GM23338 (cell line): ENCODE measurements around the gene SMARCC1. TPM values are rescaled to one million over a fixed set of nuclear protein-coding genes. Genes with fewer than 3 reads are reported as not detected.

Experiments used
- ATAC-seq: fragments of 200-7000 bp; cut with Tn5 transposase; 3 replicates; pipeline ENCODE4 v1.9.1; 2020
- DNase-seq: peaks from one replicate; pipeline ENCODE4 v3.0.0-alpha.2; 2015; ENCODE audit warnings: low spot score
- H2AFZ ChIP-seq: fragments of 200-600 bp; sonication (generic); 2 replicates; pipeline ENCODE4 v1.8.0; 2016; ENCODE audit warnings: antibody characterized with exemption, mild to moderate bottlenecking, moderate library complexity
- H3F3A ChIP-seq: fragments of 200-600 bp; sonication (generic); replicated peaks from 2 replicates; pipeline ENCODE4 v1.8.0; 2017; ENCODE audit warnings: antibody characterized with exemption, mixed run types, low read depth
- H3K27ac ChIP-seq: fragments of 200-600 bp; sonication (generic); 2 replicates; pipeline ENCODE4 v1.6.1; 2016; ENCODE audit warnings: low read depth
- H3K27me3 ChIP-seq: fragments of 200-600 bp; sonication (generic); 2 replicates; pipeline ENCODE4 v1.8.0; 2016; ENCODE audit warnings: mild to moderate bottlenecking, mixed run types, moderate library complexity; ENCODE audit not compliant: insufficient read depth
- H3K36me3 ChIP-seq: fragments of 200-600 bp; sonication (generic); 2 replicates; pipeline ENCODE4 v1.8.0; 2016; ENCODE audit warnings: mild to moderate bottlenecking; ENCODE audit not compliant: insufficient read depth
- H3K4me1 ChIP-seq: fragments of 200-600 bp; sonication (generic); 2 replicates; pipeline ENCODE4 v1.8.0; 2016; ENCODE audit warnings: mild to moderate bottlenecking, moderate library complexity; ENCODE audit not compliant: insufficient read depth
- H3K4me2 ChIP-seq: fragments of 200-600 bp; sonication (generic); 2 replicates; pipeline ENCODE4 v1.7.1; 2017; ENCODE audit warnings: mixed run types
- H3K4me3 ChIP-seq: fragments of 200-600 bp; sonication (generic); 2 replicates; pipeline ENCODE4 v1.6.1; 2016; ENCODE audit warnings: mixed run types
- H3K79me2 ChIP-seq: fragments of 200-600 bp; sonication (generic); replicated peaks from 2 replicates; pipeline ENCODE4 v1.8.0; 2017; ENCODE audit warnings: mild to moderate bottlenecking; ENCODE audit not compliant: insufficient read depth
- H3K9me2 ChIP-seq: fragments of 200-600 bp; sonication (generic); 2 replicates; pipeline ENCODE4 v1.8.0; 2017; ENCODE audit not compliant: insufficient read depth
- H4K20me1 ChIP-seq: fragments of 200-600 bp; sonication (generic); replicated peaks from 2 replicates; pipeline ENCODE4 v1.8.0; 2017; ENCODE audit warnings: mild to moderate bottlenecking; ENCODE audit not compliant: insufficient read depth
- H3K27ac Mint-ChIP-seq: 2 replicates; pipeline ENCODE4 v1.8.0; 2020; ENCODE audit warnings: inconsistent platforms, mild to moderate bottlenecking, moderate library complexity, mixed read lengths
- H3K27me3 Mint-ChIP-seq: 3 replicates; pipeline ENCODE4 v1.8.0; 2022; ENCODE audit warnings: low read depth, mild to moderate bottlenecking, moderate library complexity, mixed read lengths, inconsistent platforms; ENCODE audit not compliant: insufficient read depth, poor library complexity
- H3K36me3 Mint-ChIP-seq: 3 replicates; pipeline ENCODE4 v1.8.0; 2021; ENCODE audit warnings: low read depth, mild to moderate bottlenecking, inconsistent platforms, moderate library complexity, mixed read lengths
- H3K4me1 Mint-ChIP-seq: 3 replicates; pipeline ENCODE4 v1.8.0; 2020; ENCODE audit warnings: mild to moderate bottlenecking, inconsistent platforms, mixed read lengths
- H3K4me3 Mint-ChIP-seq: 3 replicates; pipeline ENCODE4 v1.8.0; 2021; ENCODE audit warnings: moderate library complexity, mild to moderate bottlenecking, inconsistent platforms, mixed read lengths
- H3K9me3 Mint-ChIP-seq: 3 replicates; pipeline ENCODE4 v1.8.0; 2020; ENCODE audit warnings: moderate library complexity, mild to moderate bottlenecking, inconsistent platforms, mixed read lengths
- CREB1 ChIP-seq: fragments of 250-450 bp; sonication (Bioruptor Pico); IDR thresholded peaks from 2 replicates; pipeline ENCODE4 v1.5.0; 2020; ENCODE audit warnings: low read depth, mild to moderate bottlenecking, moderate library complexity
- EZH2 ChIP-seq: fragments of 200-600 bp; sonication (generic); IDR thresholded peaks from one replicate; pipeline ENCODE4 v1.8.0; 2017; ENCODE audit warnings: antibody characterized with exemption, mild to moderate bottlenecking, low read depth; ENCODE audit not compliant: unreplicated experiment
- EZH2phosphoT487 ChIP-seq: fragments of 200-600 bp; sonication (generic); IDR thresholded peaks from one replicate; pipeline ENCODE4 v1.8.1; 2018; ENCODE audit warnings: antibody characterized with exemption; ENCODE audit not compliant: unreplicated experiment
- JUNB ChIP-seq: IDR thresholded peaks from one replicate; pipeline ENCODE4 v1.6.1; 2016; ENCODE audit warnings: antibody characterized with exemption; ENCODE audit not compliant: unreplicated experiment
- NANOG ChIP-seq: IDR thresholded peaks from 2 replicates; pipeline ENCODE4 v1.6.1; 2016; ENCODE audit warnings: antibody characterized with exemption, borderline replicate concordance
- POLR2AphosphoS5 ChIP-seq: IDR thresholded peaks from 2 replicates; pipeline ENCODE4 v1.6.1; 2016; ENCODE audit warnings: antibody characterized with exemption, low read depth
- STAT1 ChIP-seq: IDR thresholded peaks from one replicate; pipeline ENCODE4 v1.6.1; 2016; ENCODE audit warnings: antibody characterized with exemption; ENCODE audit not compliant: unreplicated experiment
- ZNF114 ChIP-seq: fragments of 250-450 bp; sonication (Bioruptor Pico); IDR thresholded peaks from 2 replicates; pipeline ENCODE4 v1.5.0; 2020; ENCODE audit warnings: mild to moderate bottlenecking, moderate library complexity
- ZNF331 ChIP-seq: fragments of 250-450 bp; sonication (Bioruptor Pico); IDR thresholded peaks from 2 replicates; pipeline ENCODE4 v1.5.0; 2020; ENCODE audit warnings: low read depth, mild to moderate bottlenecking, moderate library complexity
- polyA plus RNA-seq: library from polyadenylated mRNA; unstranded; fragments of >200 nt; fragmentation: Nextera tagmentation; extraction: Ambion mirVana; gene quantifications from 2 replicates; pipeline ENCODE4 v1.2.1, GENCODE V29; 2016
- total RNA-seq: library from RNA; depleted of rRNA; stranded (reverse); fragments of >200 nt; shearing (Covaris generic); gene quantifications from 2 replicates; pipeline ENCODE4 v1.2.3, GENCODE V29; 2014
- TF ChIP-seq, protein P1 (sequence below): IDR thresholded peaks from 2 replicates; pipeline ENCODE4 v1.6.1; 2016; ENCODE audit warnings: antibody characterized with exemption
- TF ChIP-seq, protein P2 (sequence below): fragments of 250-450 bp; sonication (Bioruptor Pico); IDR thresholded peaks from 2 replicates; pipeline ENCODE4 v1.5.0; 2020; ENCODE audit warnings: mild to moderate bottlenecking, moderate library complexity
- TF ChIP-seq, protein P3 (sequence below): IDR thresholded peaks from one replicate; pipeline ENCODE4 v1.6.1; 2018; ENCODE audit warnings: antibody characterized with exemption; ENCODE audit not compliant: unreplicated experiment
- TF ChIP-seq, protein P4 (sequence below), 2 experiments: fragments of 200-600 bp in 1 of 2; sonication (generic) in 1 of 2; conservative IDR thresholded peaks; 2 replicates each; pipeline versions ENCODE4 v1.5.1 to v1.6.1; 2016 to 2017; ENCODE audit warnings: antibody characterized with exemption in 2 of 2, low read depth in 2 of 2, mild to moderate bottlenecking in 2 of 2, moderate library complexity in 1 of 2

Gene SMARCC1
- total and polyA plus RNA-seq, 2 experiments from 2014 or later: 105 to 171 TPM

DNA sequence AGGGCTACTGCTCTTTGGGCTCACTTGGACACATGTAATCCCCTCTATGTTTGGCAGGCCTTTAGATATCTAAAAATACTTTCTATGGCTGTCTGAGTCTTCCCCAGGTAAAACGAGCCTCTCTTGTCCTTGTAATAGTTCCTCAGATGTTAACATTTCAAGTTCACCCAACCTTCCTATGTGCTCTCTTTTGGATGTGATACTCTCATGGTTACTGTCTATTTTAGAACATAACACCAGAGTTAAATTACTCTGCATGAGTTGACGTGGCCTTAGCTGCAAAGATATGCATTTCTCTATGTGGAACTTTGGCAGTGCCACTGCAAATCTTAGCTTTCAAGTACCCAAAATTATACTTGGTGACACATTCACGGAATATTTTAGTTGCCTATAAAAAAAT, 171.1 kb downstream of the SMARCC1 start:
- peaks cover 3% of the 10 kb centered on the region for H3K27me3 Mint-ChIP-seq
- no peaks in the 10 kb centered on the region for H3K9me3 Mint-ChIP-seq
- TF ChIP-seq JUNB (no peak), EZH2 (no peak), STAT1 (no peak), NANOG (no peak), CREB1 (CRISPR knock-in tag) (no peak), POLR2AphosphoS5 (no peak), EZH2phosphoT487 (no peak), ZNF114 (CRISPR knock-in tag) (no peak), ZNF331 (CRISPR knock-in tag) (no peak)
- TF ChIP-seq, protein P1, sequence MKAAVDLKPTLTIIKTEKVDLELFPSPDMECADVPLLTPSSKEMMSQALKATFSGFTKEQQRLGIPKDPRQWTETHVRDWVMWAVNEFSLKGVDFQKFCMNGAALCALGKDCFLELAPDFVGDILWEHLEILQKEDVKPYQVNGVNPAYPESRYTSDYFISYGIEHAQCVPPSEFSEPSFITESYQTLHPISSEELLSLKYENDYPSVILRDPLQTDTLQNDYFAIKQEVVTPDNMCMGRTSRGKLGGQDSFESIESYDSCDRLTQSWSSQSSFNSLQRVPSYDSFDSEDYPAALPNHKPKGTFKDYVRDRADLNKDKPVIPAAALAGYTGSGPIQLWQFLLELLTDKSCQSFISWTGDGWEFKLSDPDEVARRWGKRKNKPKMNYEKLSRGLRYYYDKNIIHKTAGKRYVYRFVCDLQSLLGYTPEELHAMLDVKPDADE: no peak
- TF ChIP-seq, protein P2, sequence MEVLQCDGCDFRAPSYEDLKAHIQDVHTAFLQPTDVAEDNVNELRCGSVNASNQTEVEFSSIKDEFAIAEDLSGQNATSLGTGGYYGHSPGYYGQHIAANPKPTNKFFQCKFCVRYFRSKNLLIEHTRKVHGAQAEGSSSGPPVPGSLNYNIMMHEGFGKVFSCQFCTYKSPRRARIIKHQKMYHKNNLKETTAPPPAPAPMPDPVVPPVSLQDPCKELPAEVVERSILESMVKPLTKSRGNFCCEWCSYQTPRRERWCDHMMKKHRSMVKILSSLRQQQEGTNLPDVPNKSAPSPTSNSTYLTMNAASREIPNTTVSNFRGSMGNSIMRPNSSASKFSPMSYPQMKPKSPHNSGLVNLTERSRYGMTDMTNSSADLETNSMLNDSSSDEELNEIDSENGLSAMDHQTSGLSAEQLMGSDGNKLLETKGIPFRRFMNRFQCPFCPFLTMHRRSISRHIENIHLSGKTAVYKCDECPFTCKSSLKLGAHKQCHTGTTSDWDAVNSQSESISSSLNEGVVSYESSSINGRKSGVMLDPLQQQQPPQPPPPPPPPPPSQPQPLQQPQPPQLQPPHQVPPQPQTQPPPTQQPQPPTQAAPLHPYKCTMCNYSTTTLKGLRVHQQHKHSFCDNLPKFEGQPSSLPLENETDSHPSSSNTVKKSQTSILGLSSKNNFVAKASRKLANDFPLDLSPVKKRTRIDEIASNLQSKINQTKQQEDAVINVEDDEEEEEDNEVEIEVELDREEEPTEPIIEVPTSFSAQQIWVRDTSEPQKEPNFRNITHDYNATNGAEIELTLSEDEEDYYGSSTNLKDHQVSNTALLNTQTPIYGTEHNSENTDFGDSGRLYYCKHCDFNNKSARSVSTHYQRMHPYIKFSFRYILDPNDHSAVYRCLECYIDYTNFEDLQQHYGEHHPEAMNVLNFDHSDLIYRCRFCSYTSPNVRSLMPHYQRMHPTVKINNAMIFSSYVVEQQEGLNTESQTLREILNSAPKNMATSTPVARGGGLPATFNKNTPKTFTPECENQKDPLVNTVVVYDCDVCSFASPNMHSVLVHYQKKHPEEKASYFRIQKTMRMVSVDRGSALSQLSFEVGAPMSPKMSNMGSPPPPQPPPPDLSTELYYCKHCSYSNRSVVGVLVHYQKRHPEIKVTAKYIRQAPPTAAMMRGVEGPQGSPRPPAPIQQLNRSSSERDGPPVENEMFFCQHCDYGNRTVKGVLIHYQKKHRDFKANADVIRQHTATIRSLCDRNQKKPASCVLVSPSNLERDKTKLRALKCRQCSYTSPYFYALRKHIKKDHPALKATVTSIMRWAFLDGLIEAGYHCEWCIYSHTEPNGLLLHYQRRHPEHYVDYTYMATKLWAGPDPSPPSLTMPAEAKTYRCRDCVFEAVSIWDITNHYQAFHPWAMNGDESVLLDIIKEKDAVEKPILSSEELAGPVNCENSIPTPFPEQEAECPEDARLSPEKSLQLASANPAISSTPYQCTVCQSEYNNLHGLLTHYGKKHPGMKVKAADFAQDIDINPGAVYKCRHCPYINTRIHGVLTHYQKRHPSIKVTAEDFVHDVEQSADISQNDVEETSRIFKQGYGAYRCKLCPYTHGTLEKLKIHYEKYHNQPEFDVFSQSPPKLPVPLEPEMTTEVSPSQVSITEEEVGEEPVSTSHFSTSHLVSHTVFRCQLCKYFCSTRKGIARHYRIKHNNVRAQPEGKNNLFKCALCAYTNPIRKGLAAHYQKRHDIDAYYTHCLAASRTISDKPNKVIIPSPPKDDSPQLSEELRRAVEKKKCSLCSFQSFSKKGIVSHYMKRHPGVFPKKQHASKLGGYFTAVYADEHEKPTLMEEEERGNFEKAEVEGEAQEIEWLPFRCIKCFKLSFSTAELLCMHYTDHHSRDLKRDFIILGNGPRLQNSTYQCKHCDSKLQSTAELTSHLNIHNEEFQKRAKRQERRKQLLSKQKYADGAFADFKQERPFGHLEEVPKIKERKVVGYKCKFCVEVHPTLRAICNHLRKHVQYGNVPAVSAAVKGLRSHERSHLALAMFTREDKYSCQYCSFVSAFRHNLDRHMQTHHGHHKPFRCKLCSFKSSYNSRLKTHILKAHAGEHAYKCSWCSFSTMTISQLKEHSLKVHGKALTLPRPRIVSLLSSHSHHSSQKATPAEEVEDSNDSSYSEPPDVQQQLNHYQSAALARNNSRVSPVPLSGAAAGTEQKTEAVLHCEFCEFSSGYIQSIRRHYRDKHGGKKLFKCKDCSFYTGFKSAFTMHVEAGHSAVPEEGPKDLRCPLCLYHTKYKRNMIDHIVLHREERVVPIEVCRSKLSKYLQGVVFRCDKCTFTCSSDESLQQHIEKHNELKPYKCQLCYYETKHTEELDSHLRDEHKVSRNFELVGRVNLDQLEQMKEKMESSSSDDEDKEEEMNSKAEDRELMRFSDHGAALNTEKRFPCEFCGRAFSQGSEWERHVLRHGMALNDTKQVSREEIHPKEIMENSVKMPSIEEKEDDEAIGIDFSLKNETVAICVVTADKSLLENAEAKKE: no peak
- TF ChIP-seq, protein P3, sequence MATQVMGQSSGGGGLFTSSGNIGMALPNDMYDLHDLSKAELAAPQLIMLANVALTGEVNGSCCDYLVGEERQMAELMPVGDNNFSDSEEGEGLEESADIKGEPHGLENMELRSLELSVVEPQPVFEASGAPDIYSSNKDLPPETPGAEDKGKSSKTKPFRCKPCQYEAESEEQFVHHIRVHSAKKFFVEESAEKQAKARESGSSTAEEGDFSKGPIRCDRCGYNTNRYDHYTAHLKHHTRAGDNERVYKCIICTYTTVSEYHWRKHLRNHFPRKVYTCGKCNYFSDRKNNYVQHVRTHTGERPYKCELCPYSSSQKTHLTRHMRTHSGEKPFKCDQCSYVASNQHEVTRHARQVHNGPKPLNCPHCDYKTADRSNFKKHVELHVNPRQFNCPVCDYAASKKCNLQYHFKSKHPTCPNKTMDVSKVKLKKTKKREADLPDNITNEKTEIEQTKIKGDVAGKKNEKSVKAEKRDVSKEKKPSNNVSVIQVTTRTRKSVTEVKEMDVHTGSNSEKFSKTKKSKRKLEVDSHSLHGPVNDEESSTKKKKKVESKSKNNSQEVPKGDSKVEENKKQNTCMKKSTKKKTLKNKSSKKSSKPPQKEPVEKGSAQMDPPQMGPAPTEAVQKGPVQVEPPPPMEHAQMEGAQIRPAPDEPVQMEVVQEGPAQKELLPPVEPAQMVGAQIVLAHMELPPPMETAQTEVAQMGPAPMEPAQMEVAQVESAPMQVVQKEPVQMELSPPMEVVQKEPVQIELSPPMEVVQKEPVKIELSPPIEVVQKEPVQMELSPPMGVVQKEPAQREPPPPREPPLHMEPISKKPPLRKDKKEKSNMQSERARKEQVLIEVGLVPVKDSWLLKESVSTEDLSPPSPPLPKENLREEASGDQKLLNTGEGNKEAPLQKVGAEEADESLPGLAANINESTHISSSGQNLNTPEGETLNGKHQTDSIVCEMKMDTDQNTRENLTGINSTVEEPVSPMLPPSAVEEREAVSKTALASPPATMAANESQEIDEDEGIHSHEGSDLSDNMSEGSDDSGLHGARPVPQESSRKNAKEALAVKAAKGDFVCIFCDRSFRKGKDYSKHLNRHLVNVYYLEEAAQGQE: no peak
- TF ChIP-seq, protein P4, sequence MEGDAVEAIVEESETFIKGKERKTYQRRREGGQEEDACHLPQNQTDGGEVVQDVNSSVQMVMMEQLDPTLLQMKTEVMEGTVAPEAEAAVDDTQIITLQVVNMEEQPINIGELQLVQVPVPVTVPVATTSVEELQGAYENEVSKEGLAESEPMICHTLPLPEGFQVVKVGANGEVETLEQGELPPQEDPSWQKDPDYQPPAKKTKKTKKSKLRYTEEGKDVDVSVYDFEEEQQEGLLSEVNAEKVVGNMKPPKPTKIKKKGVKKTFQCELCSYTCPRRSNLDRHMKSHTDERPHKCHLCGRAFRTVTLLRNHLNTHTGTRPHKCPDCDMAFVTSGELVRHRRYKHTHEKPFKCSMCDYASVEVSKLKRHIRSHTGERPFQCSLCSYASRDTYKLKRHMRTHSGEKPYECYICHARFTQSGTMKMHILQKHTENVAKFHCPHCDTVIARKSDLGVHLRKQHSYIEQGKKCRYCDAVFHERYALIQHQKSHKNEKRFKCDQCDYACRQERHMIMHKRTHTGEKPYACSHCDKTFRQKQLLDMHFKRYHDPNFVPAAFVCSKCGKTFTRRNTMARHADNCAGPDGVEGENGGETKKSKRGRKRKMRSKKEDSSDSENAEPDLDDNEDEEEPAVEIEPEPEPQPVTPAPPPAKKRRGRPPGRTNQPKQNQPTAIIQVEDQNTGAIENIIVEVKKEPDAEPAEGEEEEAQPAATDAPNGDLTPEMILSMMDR (conservative IDR thresholded peaks at IDR 0.05; ENCODE audit: low read depth in 2 of 2): no peak
- peaks cover 12% of the 10 kb centered on the region; the same call in 1 of the 2 replicates for H3K79me2 ChIP-seq
- peaks cover 59% of the 10 kb centered on the region for H3K36me3 Mint-ChIP-seq
- no peak overlapping the region for H2AFZ ChIP-seq
- H3K27ac ChIP-seq: no peak overlapping the region
- peaks cover 9% of the 10 kb centered on the region; the same call in 1 of the 2 replicates for H3F3A ChIP-seq
- no peak for DNase-seq
- H3K4me1 Mint-ChIP-seq: no peaks in the 10 kb centered on the region
- ATAC-seq: no peak
- no peaks in the 10 kb centered on the region for H3K9me2 ChIP-seq
- H4K20me1 ChIP-seq: peaks cover 25% of the 10 kb centered on the region; the same call in 1 of the 2 replicates
- no peak overlapping the region for H3K4me2 ChIP-seq
- peaks cover 61% of the 10 kb centered on the region for H3K36me3 ChIP-seq
- H3K4me3 Mint-ChIP-seq: no peak overlapping the region
- no peak overlapping the region for H3K27ac Mint-ChIP-seq
- no peaks in the 10 kb centered on the region for H3K27me3 ChIP-seq
- H3K4me3 ChIP-seq: no peak overlapping the region
- no peaks in the 10 kb centered on the region for H3K4me1 ChIP-seq
